Gastroesophageal sphincter (tissue), 4 donors: Measurements from ENCODE around the gene TM4SF18. TPM values are rescaled to one million over a fixed set of nuclear protein-coding genes. Genes with fewer than 3 reads are reported as not detected.

Experiments
- ATAC-seq: fragments of 150-250 bp; one replicate; pipeline ENCODE4 v1.9.1; 2016; ENCODE audit warnings: mild to moderate bottlenecking, moderate library complexity
- H3K27ac ChIP-seq, 4 donors: fragments of 200-600 bp; sonication (generic) in 3 of 4; 1 replicate in 3 of 4; 2 replicates in 1 of 4; pipeline ENCODE4 v1.5.1; 2016 to 2019
- H3K27me3 ChIP-seq: fragments of 200-600 bp; sonication (generic); one replicate; pipeline ENCODE4 v1.5.1; 2019
- H3K36me3 ChIP-seq, 2 donors: fragments of 200-600 bp; sonication (generic); one replicate each; pipeline ENCODE4 v1.5.1; 2019; ENCODE audit warnings: control low read depth in 1 of 2
- H3K4me1 ChIP-seq, 3 donors: fragments of 200-600 bp; sonication (generic); 1 replicate in 2 of 3; 2 replicates in 1 of 3; pipeline ENCODE4 v1.5.1; 2016 to 2019; ENCODE audit warnings: control low read depth in 2 of 3
- H3K4me3 ChIP-seq, 2 donors: fragments of 200-600 bp; sonication (generic); one replicate each; pipeline ENCODE4 v1.5.1; 2019; ENCODE audit warnings: mild to moderate bottlenecking in 1 of 2, moderate library complexity in 1 of 2
- H3K9me3 ChIP-seq, 3 donors: fragments of 200-600 bp; sonication (generic); one replicate each; pipeline ENCODE4 v1.5.1; 2017 to 2019; ENCODE audit warnings: control low read depth in 2 of 3
- EP300 ChIP-seq: sonication (generic); formaldehyde crosslinking; IDR thresholded peaks from one replicate; pipeline ENCODE4 v1.6.1; 2017; ENCODE audit warnings: antibody characterized with exemption, mild to moderate bottlenecking
- POLR2A ChIP-seq, 2 donors: fragments of 450-650 bp; IDR thresholded peaks; one replicate each; pipeline ENCODE4 v1.6.1; 2017; ENCODE audit warnings: antibody characterized with exemption in 2 of 2, mild to moderate bottlenecking in 2 of 2, moderate library complexity in 1 of 2
- POLR2AphosphoS5 ChIP-seq: sonication (generic); formaldehyde crosslinking; IDR thresholded peaks from one replicate; pipeline ENCODE4 v1.6.1; 2017; ENCODE audit warnings: antibody characterized with exemption
- WGBS, 2 donors: methylation state at CpG; one replicate each; pipeline ENCODE4 v1.1.5; 2018; ENCODE audit warnings: low coverage in 1 of 2; 5-methylcytosine and 5-hydroxymethylcytosine counted together
- total RNA-seq, 4 donors: library from RNA; depleted of rRNA; stranded (reverse); fragments of >200 nt; gene quantifications; one replicate each; pipeline ENCODE4 v1.1.0, GENCODE V29; 2016
- TF ChIP-seq, protein P1 (sequence below), 4 experiments: fragments of 200-600 bp in 2 of 4; fragments of 450-650 bp in 2 of 4; sonication (generic) in 1 of 4; IDR thresholded peaks; one replicate each; pipeline ENCODE4 v1.5.1; 2017 to 2019; ENCODE audit warnings: antibody characterized with exemption in 4 of 4, mild to moderate bottlenecking in 2 of 4, moderate library complexity in 2 of 4

TM4SF18 gene
- total RNA-seq, 4 donors from 2014 or later = 1.7 to 10.2 (median 7.1) TPM

DNA sequence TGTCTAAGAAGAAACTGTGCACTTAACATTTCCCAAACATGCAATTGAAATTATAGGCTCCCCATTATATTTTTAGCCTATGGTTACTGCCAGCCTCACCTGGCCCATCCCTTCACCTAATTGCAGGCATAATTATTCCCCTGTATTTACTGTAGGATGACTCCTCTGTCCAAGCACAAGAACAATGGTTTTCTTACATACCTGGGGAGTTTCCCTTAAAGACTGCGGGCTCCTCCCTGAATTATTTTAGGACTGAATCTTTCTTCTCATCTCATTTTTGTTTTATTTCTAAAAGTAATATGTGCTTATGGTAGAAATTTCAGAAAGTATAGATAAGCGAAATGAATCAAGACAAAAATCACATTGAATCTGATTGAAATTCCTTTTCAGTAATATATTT, 32.6 kb upstream of the TM4SF18 start:
- Histone ChIP-seq H3K4me3 (no peak overlapping the region), H3K27me3 (no peaks in the 10 kb centered on the region), H3K27ac (no peak overlapping the region), H3K9me3 (no peaks in the 10 kb centered on the region), H3K36me3 (no peaks in the 10 kb centered on the region), H3K4me1 (peaks cover 3 to 16% (median 5%) of the 10 kb centered on the region in 3 donors)
- TF ChIP-seq, protein P1, sequence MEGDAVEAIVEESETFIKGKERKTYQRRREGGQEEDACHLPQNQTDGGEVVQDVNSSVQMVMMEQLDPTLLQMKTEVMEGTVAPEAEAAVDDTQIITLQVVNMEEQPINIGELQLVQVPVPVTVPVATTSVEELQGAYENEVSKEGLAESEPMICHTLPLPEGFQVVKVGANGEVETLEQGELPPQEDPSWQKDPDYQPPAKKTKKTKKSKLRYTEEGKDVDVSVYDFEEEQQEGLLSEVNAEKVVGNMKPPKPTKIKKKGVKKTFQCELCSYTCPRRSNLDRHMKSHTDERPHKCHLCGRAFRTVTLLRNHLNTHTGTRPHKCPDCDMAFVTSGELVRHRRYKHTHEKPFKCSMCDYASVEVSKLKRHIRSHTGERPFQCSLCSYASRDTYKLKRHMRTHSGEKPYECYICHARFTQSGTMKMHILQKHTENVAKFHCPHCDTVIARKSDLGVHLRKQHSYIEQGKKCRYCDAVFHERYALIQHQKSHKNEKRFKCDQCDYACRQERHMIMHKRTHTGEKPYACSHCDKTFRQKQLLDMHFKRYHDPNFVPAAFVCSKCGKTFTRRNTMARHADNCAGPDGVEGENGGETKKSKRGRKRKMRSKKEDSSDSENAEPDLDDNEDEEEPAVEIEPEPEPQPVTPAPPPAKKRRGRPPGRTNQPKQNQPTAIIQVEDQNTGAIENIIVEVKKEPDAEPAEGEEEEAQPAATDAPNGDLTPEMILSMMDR (IDR thresholded peaks at IDR 0.05) = no peak
- TF ChIP-seq POLR2AphosphoS5 (no peak), EP300 (no peak), POLR2A (IDR thresholded peaks at IDR 0.05) (no peak)
- ATAC-seq = no peak
- 92 to 97% methylated on average over 2 of the region's 2 CpGs for WGBS, 2 donors

DNA sequence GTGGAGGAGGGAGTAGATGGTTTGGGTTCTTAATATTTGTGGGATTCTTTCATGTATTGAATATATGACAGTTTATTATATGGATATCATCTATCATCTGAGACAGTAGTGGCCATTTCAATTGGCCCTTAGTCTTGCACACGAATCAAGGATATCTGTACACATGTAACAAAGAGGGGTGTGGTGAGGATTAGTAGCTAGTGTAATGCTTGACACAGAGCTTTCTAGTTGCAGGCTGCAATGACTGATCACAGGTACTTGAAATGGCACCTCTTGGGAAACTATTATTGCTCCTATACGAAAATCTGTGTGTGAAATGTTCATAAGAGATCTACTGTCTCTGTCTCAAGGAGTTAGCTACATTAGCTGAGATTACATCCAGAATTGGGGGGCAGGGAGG, 31.2 kb upstream of the TM4SF18 start:
- ATAC-seq = no peak
- Histone ChIP-seq H3K27ac (no peak overlapping the region), H3K27me3 (no peaks in the 10 kb centered on the region), H3K9me3 (no peaks in the 10 kb centered on the region), H3K4me1 (peaks cover 0 to 2% (median 0%) of the 10 kb centered on the region in 3 donors), H3K36me3 (no peaks in the 10 kb centered on the region), H3K4me3 (no peak overlapping the region)
- 88 to 100% methylated on average over 2 of the region's 2 CpGs for WGBS, 2 donors
- no peak for TF ChIP-seq POLR2A (IDR thresholded peaks at IDR 0.05)
- no peak for TF ChIP-seq EP300
- TF ChIP-seq, protein P1 (IDR thresholded peaks at IDR 0.05) = no peak

DNA sequence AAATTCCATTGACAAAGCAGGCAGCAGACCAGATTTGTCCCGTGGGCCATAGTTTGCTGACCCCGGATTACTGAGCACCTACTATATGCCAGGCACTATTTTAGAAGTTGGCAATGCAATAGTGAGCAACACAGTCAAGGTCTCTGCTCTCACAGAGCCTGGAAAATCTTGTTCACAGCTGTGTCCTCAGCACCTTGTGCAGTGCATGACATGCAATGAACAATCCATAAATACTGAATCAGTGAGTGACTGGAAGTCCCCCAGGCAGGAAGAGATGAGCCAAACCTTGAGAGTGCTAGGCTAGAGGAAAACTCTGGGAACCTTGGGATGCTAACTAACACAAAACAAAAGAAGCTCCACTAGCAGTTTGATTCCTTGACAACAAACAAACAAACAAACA, 29.6 kb upstream of the TM4SF18 start:
- H3K9me3 ChIP-seq = no peaks in the 10 kb centered on the region
- no peaks in the 10 kb centered on the region for H3K27me3 ChIP-seq
- H3K27ac ChIP-seq = no peak overlapping the region
- no peaks in the 10 kb centered on the region for H3K36me3 ChIP-seq
- 32% methylated on average over 2 of the region's 2 CpGs; no CpG with 5 or more reads in 1 of the 2 donors for WGBS, 2 donors
- TF ChIP-seq POLR2A (IDR thresholded peaks at IDR 0.05) (no peak), EP300 (no peak), POLR2AphosphoS5 (no peak)
- TF ChIP-seq, protein P1 (IDR thresholded peaks at IDR 0.05) = no peak
- ATAC-seq = no peak
- H3K4me3 ChIP-seq = no peak overlapping the region
- H3K4me1 ChIP-seq = no peaks in the 10 kb centered on the region

DNA sequence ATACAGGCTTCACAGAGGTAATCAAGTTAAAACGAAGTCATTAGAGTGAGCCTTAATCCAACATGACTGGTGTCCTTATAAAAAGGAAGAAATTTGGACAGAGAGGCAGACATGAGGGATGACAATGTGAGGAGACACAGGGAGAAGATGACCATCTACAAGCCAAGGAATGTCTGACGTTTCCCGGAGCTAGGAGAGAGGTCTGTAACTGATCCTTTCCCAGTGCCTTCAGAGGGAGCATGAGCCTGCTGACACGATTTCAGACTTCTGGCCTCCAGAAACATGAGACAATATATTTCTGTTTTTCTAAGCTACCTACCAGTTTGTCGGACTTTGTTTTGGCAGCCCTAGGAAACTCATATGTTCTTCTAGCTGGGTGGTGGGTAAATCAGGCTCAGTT, 28.9 kb upstream of the TM4SF18 start:
- H3K27ac ChIP-seq = no peak overlapping the region
- 68 to 72% methylated on average over 4 to 5 of the region's 5 CpGs for WGBS, 2 donors
- ATAC-seq = no peak
- H3K27me3 ChIP-seq = no peaks in the 10 kb centered on the region
- no peaks in the 10 kb centered on the region for H3K9me3 ChIP-seq
- H3K36me3 ChIP-seq = no peaks in the 10 kb centered on the region
- no peak for TF ChIP-seq POLR2A (IDR thresholded peaks at IDR 0.05)
- TF ChIP-seq EP300 = no peak
- TF ChIP-seq, protein P1 (IDR thresholded peaks at IDR 0.05) = no peak
- no peak for TF ChIP-seq POLR2AphosphoS5
- no peaks in the 10 kb centered on the region for H3K4me1 ChIP-seq
- no peak overlapping the region for H3K4me3 ChIP-seq

DNA sequence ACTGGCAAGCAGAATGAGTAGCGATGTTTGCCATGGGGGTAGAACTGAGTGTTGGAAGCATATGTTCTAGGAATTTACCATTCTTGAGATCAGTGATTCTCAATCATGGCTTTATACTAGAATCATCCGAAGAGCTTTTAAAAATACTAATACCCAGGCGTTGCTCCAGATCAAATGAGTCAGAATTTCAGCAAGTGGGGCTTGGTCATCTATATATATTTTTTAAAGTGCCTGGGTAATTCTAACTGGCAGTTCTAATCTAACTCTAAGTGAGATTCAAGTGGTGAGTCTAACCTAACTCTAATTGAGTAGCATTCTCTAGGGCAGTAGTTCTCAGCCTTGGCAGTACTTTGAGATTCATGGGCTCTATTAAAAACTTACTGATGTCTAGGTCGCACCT, 23.2 kb upstream of the TM4SF18 start:
- 68 to 90% methylated on average over 4 of the region's 4 CpGs for whole genome bisulfite sequencing, 2 donors
- no peaks in the 10 kb centered on the region for H3K36me3 ChIP-seq
- no peak overlapping the region for H3K27ac ChIP-seq
- no peak for ATAC-seq
- H3K4me1 ChIP-seq = peaks cover 0 to 20% (median 0%) of the 10 kb centered on the region in 3 donors
- H3K9me3 ChIP-seq = no peaks in the 10 kb centered on the region
- no peak overlapping the region for H3K4me3 ChIP-seq
- no peak for TF ChIP-seq POLR2AphosphoS5
- no peak for TF ChIP-seq POLR2A (IDR thresholded peaks at IDR 0.05)
- TF ChIP-seq, protein P1 (IDR thresholded peaks at IDR 0.05) = no peak
- TF ChIP-seq EP300 = no peak
- H3K27me3 ChIP-seq = no peaks in the 10 kb centered on the region
